Astrocyte of the spinal cord (primary cell): ENCODE data around the gene COL5A1.

Source experiments
- DNase-seq: peaks from one replicate; pipeline ENCODE4 v3.0.0; 2011; ENCODE audit warnings: low read depth, low spot score
- H3K4me3 ChIP-seq: 2 replicates; pipeline ENCODE4 v1.5.1; 2011; ENCODE audit warnings: low read depth, mild to moderate bottlenecking, low read length, moderate library complexity
- in situ Hi-C: cut with HindIII; loops from 2 replicates; pipeline ENCODE4 v1.10.0; 2017; ENCODE audit warnings: low sequenced_read_pairs
- TF ChIP-seq, protein P1 (sequence below): IDR thresholded peaks from 2 replicates; pipeline ENCODE4 v1.5.1; 2012; ENCODE audit warnings: low read depth, mild to moderate bottlenecking, low read length, inconsistent platforms

COL5A1 gene

DNA sequence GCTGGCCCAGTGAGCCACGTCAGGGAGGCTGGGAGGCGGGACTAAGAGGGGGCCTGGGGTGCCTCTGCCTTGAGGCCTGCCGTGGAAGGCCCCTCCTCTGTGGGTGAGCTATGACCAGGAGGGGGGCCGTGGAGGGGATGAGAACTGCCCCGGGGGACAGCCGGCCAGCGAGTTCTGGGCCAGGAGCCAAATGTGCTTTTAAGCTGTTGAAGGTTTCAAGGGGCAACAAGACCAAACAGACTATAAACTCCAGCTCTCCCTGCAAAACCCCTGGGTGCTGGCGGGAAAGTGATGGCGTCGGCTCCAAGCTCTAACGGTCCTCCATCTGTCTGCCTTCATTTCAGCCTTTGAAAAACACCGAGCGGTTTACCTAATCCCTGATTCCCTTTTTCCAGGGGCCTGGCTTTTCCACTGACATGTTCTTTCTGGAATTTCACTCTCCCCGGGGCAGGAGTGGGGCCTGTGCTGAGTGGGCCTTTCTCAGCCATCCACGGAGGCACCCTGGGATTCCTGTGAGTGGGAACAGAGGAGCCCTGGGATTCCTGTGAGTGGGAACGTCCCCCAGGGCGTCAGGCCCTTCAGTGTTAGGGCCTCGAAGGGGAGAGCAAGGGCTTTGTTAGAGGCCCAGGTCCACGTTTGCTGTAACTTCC is 65.6 kb downstream of the COL5A1 start:
- DNase-seq, result peak; percentile 93
- H3K4me3 ChIP-seq, result no peak overlapping the region
- in situ Hi-C loops, result no loop called here
- TF ChIP-seq, protein P1, sequence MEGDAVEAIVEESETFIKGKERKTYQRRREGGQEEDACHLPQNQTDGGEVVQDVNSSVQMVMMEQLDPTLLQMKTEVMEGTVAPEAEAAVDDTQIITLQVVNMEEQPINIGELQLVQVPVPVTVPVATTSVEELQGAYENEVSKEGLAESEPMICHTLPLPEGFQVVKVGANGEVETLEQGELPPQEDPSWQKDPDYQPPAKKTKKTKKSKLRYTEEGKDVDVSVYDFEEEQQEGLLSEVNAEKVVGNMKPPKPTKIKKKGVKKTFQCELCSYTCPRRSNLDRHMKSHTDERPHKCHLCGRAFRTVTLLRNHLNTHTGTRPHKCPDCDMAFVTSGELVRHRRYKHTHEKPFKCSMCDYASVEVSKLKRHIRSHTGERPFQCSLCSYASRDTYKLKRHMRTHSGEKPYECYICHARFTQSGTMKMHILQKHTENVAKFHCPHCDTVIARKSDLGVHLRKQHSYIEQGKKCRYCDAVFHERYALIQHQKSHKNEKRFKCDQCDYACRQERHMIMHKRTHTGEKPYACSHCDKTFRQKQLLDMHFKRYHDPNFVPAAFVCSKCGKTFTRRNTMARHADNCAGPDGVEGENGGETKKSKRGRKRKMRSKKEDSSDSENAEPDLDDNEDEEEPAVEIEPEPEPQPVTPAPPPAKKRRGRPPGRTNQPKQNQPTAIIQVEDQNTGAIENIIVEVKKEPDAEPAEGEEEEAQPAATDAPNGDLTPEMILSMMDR, result no peak

DNA sequence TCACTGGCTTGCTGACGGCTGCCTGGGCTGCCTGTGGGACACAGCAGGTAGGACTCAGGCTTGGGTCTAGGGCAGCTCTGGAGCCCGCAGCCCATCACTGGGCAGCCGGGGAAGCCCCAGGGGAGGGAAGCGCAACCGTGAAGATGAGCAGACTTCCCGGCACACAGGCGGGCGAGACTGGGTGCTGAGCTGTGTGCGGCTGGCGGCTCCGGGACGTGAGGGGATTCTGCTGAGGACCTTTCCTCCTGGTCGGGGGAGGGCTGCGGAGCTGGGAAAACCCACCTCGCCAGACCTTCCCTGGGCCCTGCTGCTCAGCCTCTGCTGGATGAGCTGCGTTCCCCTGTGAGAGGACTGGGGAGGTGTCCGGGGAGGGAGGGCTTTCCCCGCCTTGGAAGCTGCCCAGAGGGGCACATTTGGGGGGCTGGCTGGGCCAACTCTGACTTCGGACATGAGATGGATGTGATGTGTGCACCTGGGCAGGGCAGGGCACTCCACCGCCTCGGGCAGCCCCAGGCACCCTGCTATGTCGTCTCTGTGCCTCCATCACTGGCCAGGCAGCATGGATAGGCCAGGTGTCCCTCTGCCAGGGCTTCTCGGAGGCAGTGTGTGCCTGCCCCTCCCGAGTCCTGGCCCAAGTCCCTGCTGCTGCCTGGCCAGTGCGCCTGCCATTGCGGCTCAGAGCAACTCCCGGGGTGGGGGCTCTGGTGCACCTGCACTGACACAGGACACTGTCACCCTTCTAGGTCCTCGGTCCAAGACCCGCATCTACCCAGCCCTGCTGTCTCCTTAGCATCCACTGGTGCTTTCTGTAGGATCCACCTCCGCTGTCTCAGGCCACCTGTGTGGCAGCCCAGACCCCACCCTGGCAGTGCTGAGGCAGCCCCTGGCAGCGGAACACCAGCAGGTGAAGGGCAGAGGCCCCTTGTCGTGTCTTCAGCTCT is 66.4 kb downstream of the COL5A1 start:
- in situ Hi-C loops, result no loop called here
- H3K4me3 ChIP-seq, result no peak overlapping the region
- TF ChIP-seq, protein P1, result no peak
- no peak for DNase-seq

DNA sequence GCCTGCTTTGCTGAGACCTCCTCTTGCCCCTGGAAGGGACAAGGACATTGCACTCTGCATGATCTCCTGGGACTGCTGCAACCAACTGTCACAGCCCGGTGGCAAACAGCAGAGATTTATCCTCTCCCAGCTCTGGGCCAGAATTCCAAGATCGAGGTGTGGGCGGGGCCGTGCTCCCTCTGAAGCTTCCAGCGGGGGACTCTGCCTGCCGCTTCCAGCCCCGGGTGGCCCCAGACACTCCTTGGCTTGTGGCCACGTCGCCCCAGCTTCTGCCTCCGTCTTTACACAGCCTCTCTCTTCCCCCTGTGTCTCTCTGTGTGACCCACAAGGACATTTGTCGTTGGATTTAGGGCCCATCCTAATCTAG is 67.1 kb downstream of the COL5A1 start:
- no peak overlapping the region for H3K4me3 ChIP-seq
- in situ Hi-C loops, result no loop called here
- DNase-seq, result no peak
- TF ChIP-seq, protein P1, result no peak

DNA sequence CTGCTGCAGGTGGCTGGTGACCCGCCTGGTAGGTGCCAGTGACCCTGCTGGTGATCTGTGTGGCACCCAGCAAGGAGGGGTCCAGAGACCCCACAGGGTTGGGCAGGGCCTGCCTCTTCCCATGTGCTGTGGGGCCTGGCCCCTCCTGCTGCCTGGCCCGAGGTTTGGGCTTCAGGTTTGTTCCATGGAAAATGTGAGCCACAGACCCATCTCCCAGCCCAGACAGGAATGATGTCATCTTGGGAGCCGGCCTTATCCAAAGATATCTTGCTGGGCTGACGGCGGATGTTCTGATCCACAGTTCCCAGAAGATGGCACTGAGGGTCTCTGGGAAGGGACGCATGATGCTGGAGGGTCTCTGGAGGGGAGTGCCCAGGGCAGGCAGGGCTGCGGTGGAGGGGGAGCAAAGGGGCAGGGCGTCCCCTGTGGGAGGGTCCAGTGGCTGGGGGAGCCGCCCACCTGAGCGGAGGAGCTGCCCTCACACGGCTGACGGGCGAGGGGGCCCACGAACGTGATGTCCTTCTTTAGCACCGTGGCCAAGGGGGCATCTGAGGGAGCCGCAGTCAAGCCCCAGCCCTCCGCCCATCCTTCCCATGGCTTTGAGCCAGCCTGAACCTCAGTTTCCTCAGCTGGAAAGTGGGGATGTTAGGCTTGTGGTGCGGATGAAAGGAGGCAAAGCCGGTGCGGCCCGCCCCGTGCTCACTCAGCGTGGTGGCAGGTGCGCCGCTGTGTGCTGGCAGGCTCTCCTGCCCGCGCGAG is 68.1 kb downstream of the COL5A1 start:
- in situ Hi-C loops, result no loop called here
- peak; percentile 33 for DNase-seq
- no peak overlapping the region for H3K4me3 ChIP-seq
- TF ChIP-seq, protein P1, result no peak

DNA sequence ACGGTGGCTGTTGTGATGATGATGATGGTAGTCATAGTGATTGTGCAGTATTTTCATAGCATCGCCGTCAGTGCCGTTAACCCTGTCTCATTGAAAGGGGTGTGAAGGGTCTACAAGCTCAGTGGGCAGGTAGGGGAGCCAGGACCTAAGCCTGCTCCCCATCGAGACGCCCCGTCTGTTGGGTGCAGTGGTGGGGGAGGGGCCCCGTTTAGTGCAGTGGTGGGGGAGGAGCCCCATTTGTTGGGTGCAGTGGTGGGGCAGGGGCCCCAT is 68.6 kb downstream of the COL5A1 start:
- TF ChIP-seq, protein P1, result no peak
- no peak for DNase-seq
- no peak overlapping the region for H3K4me3 ChIP-seq
- in situ Hi-C loops, result no loop called here

DNA sequence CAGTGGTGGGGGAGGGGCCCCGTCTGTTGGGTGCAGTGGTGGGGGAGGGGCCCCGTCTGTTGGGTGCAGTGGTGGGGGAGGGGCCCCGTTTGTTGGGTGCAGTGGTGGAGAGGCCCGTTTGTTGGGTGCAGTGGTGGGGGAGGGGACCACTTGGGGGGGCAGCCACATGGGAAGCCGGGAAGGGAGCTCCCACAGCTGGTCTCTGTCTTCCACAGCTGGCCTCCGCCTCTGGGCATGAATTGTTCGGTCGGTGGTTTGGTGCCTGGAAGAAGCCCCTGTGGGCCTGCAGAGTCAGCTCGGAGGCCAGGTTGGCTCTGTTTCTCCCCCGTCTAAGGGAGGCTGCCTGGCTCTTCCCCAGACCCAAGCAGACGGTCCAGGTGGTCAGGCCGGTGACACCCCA is 69.3 kb downstream of the COL5A1 start:
- TF ChIP-seq, protein P1, result no peak
- no peak overlapping the region for H3K4me3 ChIP-seq
- no peak for DNase-seq
- in situ Hi-C loops, result no loop called here
